ENCODE measurements around the gene TMED6. TPM values are rescaled to one million over a fixed set of nuclear protein-coding genes. Genes with fewer than 3 reads are reported as not detected.

Gene TMED6
- total and polyA plus RNA-seq, 2 experiments from 2014 or later = 0.30 TPM; not detected in 1

DNA sequence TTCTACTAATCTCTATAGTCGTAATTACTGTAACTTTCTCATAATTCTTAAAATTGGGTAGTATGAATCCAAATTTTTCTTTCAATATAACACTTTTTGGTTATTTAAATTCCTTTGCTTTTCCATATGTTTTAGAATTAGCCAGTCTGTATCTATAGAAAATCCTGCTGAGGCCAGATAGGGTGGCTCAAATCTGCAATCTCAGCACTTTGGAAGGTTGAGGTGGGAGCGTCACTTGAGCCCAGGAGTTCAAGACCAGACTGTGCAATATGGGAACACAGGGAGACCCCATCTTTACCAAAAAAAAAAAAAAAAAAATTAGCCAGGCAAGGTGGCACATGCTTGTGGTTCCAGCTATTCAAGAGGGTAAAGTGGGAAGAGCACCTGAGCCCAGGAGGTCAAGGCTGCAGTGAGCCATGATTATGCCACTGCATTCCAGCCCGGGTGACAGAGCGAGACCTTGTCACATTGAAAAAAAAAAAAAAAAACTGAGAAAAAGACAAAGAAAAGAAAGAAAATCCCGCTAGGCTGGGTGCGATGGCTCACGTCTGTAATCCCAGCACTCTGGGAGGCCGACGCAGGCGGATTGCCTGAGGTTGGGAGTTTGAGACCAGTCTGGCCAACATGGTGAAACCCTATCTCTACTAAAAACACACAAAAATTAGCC lies 24.9 kb upstream of the TMED6 start:
- 97 to 98% methylated on average over 9 to 10 of the region's 10 CpGs for WGBS, 2 experiments (ENCODE audit: low coverage in 1 of 2, low lambda C conversion rate in 2 of 2, missing lambda C conversion rate in 2 of 2)

DNA sequence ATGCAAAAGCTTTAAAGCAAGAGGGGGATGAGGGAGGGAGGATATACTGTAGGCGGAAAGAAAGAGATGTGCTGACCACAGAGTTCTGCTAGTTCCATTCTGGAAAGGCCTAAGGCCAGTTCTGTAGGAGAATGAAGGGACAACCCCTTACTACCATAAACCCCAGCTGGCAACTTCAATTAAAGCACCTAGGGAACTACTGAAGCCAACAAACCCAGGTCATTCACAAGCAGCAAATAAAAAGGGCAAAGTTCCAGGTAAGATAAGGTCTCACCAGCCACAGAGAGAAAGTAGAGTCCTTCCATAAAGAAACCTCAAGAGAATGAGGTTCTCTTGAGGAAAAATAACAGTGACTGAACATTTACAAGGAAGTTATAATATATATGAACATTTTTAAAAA lies 21.4 kb upstream of the TMED6 start:
- Histone ChIP-seq H3K4me3 (no peak overlapping the region), H3K9me3 (ENCODE audit: low read depth) (no peaks in the 10 kb centered on the region), H3K27ac (no peak overlapping the region), H3K4me1 (ENCODE audit: insufficient read depth) (no peaks in the 10 kb centered on the region), H3K79me2 (ENCODE audit: insufficient read depth) (peaks cover 59% of the 10 kb centered on the region), H3K4me2 (ENCODE audit: unreplicated experiment) (no peak overlapping the region), H3K36me3 (ENCODE audit: low read depth) (peaks cover 48% of the 10 kb centered on the region), H4K20me1 (ENCODE audit: insufficient read depth) (no peaks in the 10 kb centered on the region), H3F3A (ENCODE audit: insufficient read depth) (0 out of 2 replicates have a peak, but pooled peaks cover 14% of the 10 kb centered on the region), H3K9ac (no peak overlapping the region), H3K27me3 (replicated peaks; ENCODE audit: insufficient read depth) (no peaks in the 10 kb centered on the region), H3K9me2 (ENCODE audit: insufficient read depth) (no peaks in the 10 kb centered on the region), H2AFZ (no peak overlapping the region)
- TF ChIP-seq EZH2phosphoT487 (IDR thresholded peaks at IDR 0.05; ENCODE audit: insufficient read depth, low read depth) (no peak), EZH2 (IDR thresholded peaks at IDR 0.05; ENCODE audit: insufficient read depth, poor library complexity, severe bottlenecking) (no peak)
- WGBS, 2 experiments (ENCODE audit: low coverage in 1 of 2, low lambda C conversion rate in 2 of 2, missing lambda C conversion rate in 2 of 2) = 93 to 95% methylated on average over 1 of the region's 1 CpG
- in situ Hi-C loops (cut with MboI) = no loop called here
- no peak for DNase-seq

More for the DNA sequence above, 24.9 kb upstream of the TMED6 start:
- in situ Hi-C loops (cut with MboI) = no loop called here
- Histone ChIP-seq H4K20me1 (ENCODE audit: insufficient read depth) (no peaks in the 10 kb centered on the region), H3K4me1 (ENCODE audit: insufficient read depth) (peaks cover 12% of the 10 kb centered on the region), H3K27ac (no peak overlapping the region), H3K4me3 (no peak overlapping the region), H3K9me2 (ENCODE audit: insufficient read depth) (no peaks in the 10 kb centered on the region), H3K79me2 (ENCODE audit: insufficient read depth) (peaks cover 90% of the 10 kb centered on the region), H3F3A (ENCODE audit: insufficient read depth) (peaks cover 21% of the 10 kb centered on the region; the same call in 1 of the 2 replicates), H3K9me3 (ENCODE audit: low read depth) (no peaks in the 10 kb centered on the region), H3K36me3 (ENCODE audit: low read depth) (peaks cover 22% of the 10 kb centered on the region), H3K27me3 (replicated peaks; ENCODE audit: insufficient read depth) (no peaks in the 10 kb centered on the region), H3K9ac (no peak overlapping the region), H2AFZ (no peak overlapping the region), H3K4me2 (ENCODE audit: unreplicated experiment) (no peak overlapping the region)
- no peak for TF ChIP-seq EZH2phosphoT487 (IDR thresholded peaks at IDR 0.05; ENCODE audit: insufficient read depth, low read depth)
- no peak for TF ChIP-seq EZH2 (IDR thresholded peaks at IDR 0.05; ENCODE audit: insufficient read depth, poor library complexity, severe bottlenecking)
- DNase-seq = no peak

DNA sequence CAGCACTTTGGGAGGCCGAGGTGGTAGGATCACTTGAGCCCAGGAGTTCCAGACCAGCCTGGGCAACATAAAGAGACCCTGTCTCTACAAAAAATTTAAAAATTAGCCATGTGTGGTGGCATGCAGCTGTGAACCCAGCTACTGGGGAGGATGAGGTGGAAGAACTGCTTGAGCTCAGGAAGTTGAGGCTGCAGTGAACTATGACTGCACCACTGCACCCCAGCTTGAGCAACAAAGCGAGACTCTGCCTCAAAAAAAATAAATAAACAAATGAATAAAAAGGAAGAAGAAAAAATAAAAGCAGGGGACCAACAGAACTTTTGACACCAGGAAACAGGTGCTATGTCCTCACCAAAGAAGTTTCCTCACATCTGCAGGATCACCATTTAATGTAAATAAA lies 20.0 kb upstream of the TMED6 start:
- TF ChIP-seq EZH2phosphoT487 (IDR thresholded peaks at IDR 0.05; ENCODE audit: insufficient read depth, low read depth) (no peak), EZH2 (IDR thresholded peaks at IDR 0.05; ENCODE audit: insufficient read depth, poor library complexity, severe bottlenecking) (no peak)
- Histone ChIP-seq H3F3A (ENCODE audit: insufficient read depth) (0 out of 2 replicates have a peak, but pooled peaks cover 13% of the 10 kb centered on the region), H2AFZ (no peak overlapping the region), H3K9me2 (ENCODE audit: insufficient read depth) (no peaks in the 10 kb centered on the region), H4K20me1 (ENCODE audit: insufficient read depth) (no peaks in the 10 kb centered on the region), H3K9ac (no peak overlapping the region), H3K9me3 (ENCODE audit: low read depth) (no peaks in the 10 kb centered on the region), H3K79me2 (ENCODE audit: insufficient read depth) (peaks cover 50% of the 10 kb centered on the region), H3K27me3 (replicated peaks; ENCODE audit: insufficient read depth) (no peaks in the 10 kb centered on the region), H3K36me3 (ENCODE audit: low read depth) (peaks cover 51% of the 10 kb centered on the region), H3K4me2 (ENCODE audit: unreplicated experiment) (no peak overlapping the region), H3K27ac (no peak overlapping the region), H3K4me3 (no peak overlapping the region), H3K4me1 (ENCODE audit: insufficient read depth) (no peaks in the 10 kb centered on the region)
- in situ Hi-C loops (cut with MboI) = no loop called here
- 92 to 100% methylated on average over 2 of the region's 2 CpGs for WGBS, 2 experiments (ENCODE audit: low coverage in 1 of 2, low lambda C conversion rate in 2 of 2, missing lambda C conversion rate in 2 of 2)
- DNase-seq = no peak

DNA sequence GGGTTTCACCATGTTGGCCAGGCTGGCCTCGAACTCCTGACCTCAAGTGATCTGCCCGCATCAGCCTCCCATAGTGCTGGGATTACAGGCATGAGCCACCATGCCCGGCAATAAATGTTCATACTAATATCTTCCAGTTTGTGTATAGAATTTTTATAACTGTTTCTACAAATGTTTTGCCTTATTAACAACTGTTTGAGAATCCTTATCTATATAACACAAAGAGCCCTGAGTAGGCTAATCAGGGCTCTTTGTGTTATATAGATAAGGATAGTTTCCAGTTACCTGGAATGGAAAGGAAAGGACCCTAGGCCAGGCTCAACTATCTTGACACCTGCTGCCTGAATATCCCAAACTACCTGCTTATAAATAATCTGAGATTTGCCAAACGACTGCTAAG lies 17.3 kb upstream of the TMED6 start:
- in situ Hi-C loops (cut with MboI) = no loop called here
- no peaks in the 10 kb centered on the region for H3K27me3 ChIP-seq (replicated peaks; ENCODE audit: insufficient read depth)
- no peak for TF ChIP-seq EZH2 (IDR thresholded peaks at IDR 0.05; ENCODE audit: insufficient read depth, poor library complexity, severe bottlenecking)
- TF ChIP-seq EZH2phosphoT487 (IDR thresholded peaks at IDR 0.05; ENCODE audit: insufficient read depth, low read depth) = no peak
- DNase-seq = no peak
- 0 out of 2 replicates have a peak, but pooled peaks cover 13% of the 10 kb centered on the region for H3F3A ChIP-seq (ENCODE audit: insufficient read depth)
- no peaks in the 10 kb centered on the region for H3K9me3 ChIP-seq (ENCODE audit: low read depth)
- no peaks in the 10 kb centered on the region for H4K20me1 ChIP-seq (ENCODE audit: insufficient read depth)
- H3K4me3 ChIP-seq = no peak overlapping the region
- no peak overlapping the region for H3K4me2 ChIP-seq (ENCODE audit: unreplicated experiment)
- 98 to 99% methylated on average over 4 of the region's 4 CpGs for WGBS, 2 experiments (ENCODE audit: low coverage in 1 of 2, low lambda C conversion rate in 2 of 2, missing lambda C conversion rate in 2 of 2)
- H3K9me2 ChIP-seq (ENCODE audit: insufficient read depth) = no peaks in the 10 kb centered on the region
- H3K79me2 ChIP-seq (ENCODE audit: insufficient read depth) = peaks cover 37% of the 10 kb centered on the region
- H3K4me1 ChIP-seq (ENCODE audit: insufficient read depth) = no peaks in the 10 kb centered on the region
- H3K36me3 ChIP-seq (ENCODE audit: low read depth) = peaks cover 58% of the 10 kb centered on the region
- H2AFZ ChIP-seq = no peak overlapping the region
- no peak overlapping the region for H3K27ac ChIP-seq
- H3K9ac ChIP-seq = no peak overlapping the region
